Measurements from ENCODE around the gene SGSM1.

- TF ChIP-seq, protein P1, sequence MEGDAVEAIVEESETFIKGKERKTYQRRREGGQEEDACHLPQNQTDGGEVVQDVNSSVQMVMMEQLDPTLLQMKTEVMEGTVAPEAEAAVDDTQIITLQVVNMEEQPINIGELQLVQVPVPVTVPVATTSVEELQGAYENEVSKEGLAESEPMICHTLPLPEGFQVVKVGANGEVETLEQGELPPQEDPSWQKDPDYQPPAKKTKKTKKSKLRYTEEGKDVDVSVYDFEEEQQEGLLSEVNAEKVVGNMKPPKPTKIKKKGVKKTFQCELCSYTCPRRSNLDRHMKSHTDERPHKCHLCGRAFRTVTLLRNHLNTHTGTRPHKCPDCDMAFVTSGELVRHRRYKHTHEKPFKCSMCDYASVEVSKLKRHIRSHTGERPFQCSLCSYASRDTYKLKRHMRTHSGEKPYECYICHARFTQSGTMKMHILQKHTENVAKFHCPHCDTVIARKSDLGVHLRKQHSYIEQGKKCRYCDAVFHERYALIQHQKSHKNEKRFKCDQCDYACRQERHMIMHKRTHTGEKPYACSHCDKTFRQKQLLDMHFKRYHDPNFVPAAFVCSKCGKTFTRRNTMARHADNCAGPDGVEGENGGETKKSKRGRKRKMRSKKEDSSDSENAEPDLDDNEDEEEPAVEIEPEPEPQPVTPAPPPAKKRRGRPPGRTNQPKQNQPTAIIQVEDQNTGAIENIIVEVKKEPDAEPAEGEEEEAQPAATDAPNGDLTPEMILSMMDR (IDR thresholded peaks at IDR 0.05) = no peak
- TF ChIP-seq ZFX (IDR thresholded peaks at IDR 0.05; ENCODE audit: borderline replicate concordance) = no peak
These were observed 4.0 kb upstream of the SGSM1 start for GRCh38 chr22:24801901-24802465.
